NCI-H82 (cell line): ENCODE data around the gene RORB.
"Not testable (repeated sequence)": the region's sequence is repeated elsewhere in the genome, so short reads cannot be mapped to it uniquely, and the experiment has no call there.

ENCODE experiments used
- DNase-seq: peaks from one replicate; lab custom pipeline; 2025; lab: John Stamatoyannopoulos, UW

The RORB gene

DNA sequence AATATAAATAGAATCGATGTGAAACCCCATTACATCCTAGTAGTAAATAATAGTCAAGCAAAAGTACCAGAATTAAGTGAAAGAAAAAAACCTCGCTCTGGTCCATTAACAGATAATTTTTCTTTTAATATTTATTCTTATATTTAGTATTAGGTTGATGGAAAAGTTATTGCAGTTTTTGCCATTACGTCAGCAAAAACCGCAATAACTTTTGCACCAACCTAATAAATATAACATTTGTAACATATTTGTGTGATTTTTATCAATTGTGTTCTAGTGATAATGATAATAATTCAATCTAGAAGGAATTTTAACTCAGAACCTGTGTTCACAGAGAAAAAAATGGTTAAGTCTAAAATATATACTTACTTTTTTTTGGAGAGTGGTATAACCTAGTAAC, 16.1 kb downstream of the RORB start:
- no peak for DNase-seq

DNA sequence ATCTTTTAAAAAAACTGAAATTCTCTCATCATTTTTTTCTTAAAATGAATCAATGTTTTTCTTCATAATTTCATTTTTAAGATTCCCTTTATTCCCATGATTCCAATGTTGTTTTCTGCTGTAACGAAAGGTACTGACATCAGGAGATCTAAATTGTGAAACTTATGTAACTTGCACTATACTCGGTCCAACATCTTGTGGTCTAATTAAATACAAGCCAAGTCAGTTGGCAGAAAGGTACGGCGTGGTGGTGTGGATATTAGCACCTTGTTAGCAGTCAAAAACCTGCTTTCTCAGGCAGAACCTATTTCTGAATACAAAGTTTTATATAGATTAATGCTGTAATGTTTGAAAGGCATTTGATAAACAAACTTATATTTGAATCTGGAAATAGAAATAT, 20.1 kb downstream of the RORB start:
- DNase-seq: no peak

DNA sequence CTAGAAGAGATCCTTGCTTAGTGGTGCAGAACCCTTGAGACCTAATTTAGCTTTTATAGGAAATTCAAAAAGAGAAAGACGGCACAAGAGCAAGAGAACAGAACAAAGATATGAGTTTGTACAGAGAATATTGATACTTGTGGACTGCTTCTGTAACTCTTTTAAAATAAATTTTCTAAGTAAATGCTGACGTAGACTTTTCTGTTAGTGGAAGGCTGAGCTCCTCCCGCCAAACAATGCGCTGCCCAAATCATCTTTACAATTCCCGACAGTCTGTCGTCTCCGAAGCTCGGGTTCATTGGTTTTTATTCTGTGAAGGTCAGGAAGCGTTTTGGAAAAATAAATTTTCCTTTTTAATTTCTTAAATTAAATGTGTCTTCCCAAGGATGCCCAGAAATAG, 22.3 kb downstream of the RORB start:
- DNase-seq: no peak

DNA sequence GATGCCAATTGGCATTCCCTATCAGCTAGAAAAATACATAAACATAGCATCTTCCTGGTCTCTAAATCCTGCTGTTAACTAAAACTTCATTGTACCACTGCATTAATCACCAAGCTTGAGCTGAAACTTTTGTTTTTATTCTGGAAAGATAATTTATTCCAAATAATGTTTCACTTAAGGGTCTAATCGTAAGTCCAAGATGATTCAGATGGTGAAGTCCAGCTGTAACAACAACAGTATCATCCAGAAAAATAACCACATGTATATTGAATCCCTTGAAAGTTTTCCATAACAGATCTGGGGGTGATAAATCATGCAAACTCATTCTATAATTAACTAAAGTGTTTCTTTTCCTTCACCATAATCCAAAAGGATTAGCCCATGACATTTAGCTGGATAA, 23.9 kb downstream of the RORB start:
- peak; percentile 63 for DNase-seq

DNA sequence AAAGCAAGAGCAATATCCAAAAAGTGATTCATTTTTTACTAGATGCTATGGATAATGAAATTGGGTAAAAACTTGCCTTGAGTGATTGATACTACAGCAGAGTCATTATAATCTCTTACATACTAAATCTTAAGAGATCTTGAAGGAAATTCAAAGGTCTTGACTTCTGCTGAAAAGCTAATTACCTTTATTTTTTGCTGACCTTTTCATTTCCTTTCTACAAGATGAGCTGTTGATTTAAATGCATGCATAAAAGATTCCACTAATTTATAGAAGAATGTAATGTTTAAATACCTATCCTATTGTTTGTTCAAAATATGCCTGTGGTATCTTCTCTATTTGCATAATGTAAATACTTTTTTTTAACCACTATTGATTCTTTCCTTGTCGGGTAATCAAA, 27.2 kb downstream of the RORB start:
- DNase-seq: no peak

DNA sequence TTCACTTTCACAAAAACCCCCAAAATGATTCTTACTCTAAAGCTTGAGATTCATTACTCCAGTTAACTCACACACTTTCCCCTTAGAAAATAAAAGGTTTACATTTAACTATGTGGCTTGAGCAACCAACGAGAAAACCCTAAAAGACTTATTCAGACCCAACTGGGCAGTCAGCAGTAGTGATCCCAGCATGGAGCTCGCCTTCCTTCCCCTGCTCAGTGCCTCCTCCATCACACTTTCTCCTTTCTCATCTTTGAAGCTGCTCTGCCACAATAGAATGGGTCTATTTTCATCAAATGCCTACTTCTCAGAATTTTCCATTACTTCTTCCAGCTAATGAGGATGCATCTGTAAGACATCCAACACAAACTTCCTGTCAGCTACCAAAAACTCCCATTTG, 29.1 kb downstream of the RORB start:
- DNase-seq: no peak

DNA sequence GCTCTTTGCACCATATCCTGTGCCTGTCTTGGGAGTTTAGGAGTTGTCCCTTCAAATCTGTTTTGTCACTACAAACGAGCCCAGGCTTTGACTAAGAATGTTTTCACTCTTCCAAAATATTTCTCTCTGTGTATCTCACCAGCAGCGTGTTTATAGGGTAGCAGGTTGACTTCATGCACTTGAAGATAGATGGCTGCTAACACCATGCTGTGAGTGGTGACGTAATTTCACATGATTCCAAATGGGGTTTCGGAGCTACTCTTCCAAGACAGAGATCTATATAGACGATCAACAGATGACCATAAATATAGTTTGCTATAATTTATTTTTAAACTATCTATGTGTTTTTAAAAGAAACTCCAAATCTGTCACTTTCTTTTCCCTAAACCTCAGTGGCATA, 30.6 kb downstream of the RORB start:
- DNase-seq: no peak

DNA sequence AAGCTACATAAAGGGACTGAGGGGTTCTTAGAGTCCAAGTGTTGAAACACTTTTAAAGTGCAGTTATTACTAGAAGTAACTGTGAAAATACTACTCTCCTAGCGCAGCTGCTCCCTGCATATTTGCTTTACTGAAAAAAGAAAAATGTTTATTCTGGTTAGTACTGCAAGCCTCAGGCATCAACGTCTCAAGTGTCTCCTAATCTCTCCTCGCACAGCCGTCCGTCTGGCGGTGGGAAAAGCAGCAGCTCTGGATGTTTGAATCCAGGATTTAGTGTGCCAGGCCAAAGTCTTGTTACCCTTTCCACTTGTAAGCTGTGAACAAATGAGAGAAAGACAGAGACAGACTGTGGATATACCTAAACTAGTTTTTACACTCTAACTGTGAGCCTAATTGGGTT, 31.1 kb downstream of the RORB start:
- DNase-seq: peak; percentile 61

DNA sequence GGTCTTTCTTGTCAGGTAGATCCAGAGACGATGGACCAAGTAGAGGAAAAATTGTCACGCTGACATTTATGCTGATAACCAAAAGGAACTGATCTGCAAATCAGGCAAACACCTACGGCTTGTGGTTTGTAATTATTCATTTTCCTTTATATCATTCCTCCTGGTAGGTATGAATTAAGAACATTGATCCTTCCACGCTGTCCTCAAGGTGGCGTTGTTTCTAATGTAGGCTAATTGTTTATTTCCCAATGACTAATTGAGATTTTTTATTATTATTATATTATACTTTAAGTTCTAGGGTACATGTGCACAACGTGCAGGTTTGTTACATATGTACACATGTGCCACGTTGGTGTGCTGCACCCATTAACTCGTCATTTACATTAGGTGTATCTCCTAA, 33.3 kb downstream of the RORB start:
- not testable (repeated sequence) for DNase-seq

DNA sequence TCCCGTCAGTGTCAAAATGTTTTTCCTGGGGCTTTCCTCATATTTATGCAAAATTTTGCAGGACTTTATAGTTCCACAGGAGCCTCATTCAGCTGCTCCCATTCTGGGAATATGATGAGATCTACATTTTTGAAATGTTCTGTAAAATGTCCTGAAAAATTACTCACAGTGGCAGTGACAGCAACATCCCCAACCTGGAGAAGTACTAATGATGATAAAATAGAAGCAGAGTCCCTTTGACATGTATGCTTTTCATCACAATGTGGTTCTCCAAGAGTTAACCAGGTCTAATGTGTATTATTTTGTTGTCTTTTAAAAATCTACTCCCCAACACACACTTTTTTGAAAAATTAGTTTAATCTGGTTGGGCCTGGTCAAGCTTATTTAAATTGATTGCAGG, 36.1 kb downstream of the RORB start:
- no peak for DNase-seq

DNA sequence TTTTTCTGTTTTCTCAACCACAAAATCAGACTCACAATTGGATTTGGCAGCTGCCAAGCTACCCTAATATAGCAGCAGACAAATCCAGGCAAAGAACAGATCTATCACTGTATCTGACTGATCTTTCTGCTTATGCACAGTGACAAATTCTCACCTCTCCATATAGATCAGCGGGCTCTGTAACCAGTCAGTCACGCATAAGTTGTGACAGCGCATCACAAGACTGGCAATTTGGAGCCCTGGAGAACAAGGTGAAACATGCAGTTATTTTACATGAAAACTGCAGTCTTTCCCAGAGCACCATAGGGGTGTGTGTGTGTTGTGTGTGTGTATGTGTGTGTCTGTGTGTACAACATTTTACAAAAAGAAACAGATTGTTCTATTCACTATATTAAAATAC, 37.7 kb downstream of the RORB start:
- peak; percentile 46 for DNase-seq

DNA sequence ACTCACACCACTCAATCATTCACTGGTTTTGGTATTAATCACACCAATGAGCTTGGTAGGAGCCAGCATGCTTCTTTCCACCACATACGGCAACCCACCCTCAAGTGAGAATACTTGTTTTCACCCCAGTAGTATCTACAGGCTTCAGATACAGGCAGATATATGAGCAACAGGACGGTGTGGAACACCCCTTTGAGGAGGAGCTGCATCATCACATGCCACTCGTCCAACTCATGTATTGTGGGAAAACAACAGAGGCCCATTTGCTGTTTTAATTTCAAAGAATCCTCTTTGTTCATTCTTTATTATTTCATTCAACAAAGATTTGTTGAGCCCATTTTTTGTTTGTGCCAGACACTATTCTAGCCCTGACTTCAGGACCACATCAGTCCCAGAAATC, 46.0 kb downstream of the RORB start:
- no peak for DNase-seq

DNA sequence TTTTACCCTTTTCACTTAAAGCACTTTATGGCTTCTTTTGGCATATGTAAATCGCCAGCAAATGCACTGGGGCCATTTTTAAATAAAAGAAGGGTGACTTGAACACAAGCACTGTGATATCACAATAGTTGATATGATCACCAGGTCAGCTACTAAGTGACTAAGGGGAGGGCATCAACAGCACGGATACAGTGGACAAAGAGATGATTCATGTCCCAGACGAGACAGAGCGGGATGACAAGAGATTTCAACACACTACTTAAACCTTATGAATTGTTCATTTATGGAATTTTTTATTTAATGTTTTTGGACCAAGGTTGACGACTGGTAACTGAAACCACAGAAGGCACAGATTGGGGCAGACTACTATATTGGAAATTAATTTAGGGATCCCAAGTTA, 54.1 kb downstream of the RORB start:
- no peak for DNase-seq

DNA sequence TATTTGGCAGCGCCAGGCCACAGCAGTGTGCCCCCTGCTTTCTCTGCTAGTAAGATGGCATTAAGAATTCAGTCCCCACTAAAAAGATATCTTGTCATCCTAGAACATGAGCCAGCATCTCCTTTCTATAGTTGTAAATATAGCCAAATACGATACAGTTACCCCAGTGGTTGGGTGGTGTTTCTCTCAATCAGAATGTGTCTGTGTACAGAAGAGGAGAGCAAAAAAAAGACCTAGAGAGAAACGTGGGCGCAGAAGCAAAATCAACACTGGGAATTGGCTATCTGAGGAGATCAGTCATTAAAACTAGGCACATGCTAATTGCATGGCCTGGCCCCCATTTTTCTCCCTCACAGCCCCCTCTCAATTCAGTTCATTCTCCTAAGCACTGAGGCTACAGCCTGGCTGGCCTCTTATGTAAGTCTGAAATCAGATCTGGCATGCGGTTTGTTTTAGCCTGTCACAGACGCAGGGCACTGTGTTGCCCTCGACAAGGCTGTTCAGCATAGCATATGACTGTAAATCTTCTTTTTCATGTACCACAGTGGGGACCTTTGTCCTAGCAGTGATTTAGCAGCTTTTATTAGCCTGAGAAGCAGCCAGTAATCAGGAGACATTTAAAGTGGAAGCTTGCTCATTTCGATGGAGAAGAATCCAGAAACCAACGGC, 57.8 kb downstream of the RORB start:
- no peak for DNase-seq

DNA sequence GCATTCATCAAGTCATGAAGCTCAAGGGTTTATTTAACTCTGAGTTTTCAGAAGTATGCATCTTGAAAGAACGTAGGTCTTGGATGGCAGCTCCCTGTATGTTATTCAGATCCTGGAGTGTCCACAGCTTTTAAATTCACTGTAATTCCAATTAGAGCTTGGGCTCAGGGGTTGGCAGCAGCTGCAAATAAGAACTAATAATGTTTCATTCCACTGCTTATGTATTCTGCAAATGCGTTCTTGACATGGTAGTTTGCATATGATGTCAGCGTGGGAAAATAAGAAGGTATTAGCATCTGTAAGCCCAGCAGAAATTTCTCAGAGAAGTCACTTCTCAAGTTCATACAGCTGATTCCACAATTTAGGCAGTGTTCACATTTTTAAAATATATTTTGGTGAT, 58.4 kb downstream of the RORB start:
- no peak for DNase-seq

DNA sequence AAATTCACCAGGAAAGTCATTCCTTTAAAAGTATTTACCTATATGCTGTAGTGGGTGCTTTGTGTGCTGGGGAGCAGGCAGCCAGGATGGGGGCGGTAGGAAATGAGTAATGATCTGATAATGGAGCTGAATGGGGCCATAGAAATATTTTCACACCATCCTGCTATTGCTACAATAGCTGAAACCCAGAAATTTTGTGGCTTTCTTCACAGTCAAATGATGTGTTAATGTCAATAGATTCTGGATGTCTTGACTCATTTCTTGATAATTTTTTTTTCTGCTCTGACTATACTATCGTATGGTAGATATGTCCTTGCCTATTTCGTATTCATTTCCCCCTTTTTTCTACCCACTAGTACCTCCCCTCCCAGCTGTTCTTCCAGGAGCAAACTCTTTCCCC, 59.5 kb downstream of the RORB start:
- no peak for DNase-seq

DNA sequence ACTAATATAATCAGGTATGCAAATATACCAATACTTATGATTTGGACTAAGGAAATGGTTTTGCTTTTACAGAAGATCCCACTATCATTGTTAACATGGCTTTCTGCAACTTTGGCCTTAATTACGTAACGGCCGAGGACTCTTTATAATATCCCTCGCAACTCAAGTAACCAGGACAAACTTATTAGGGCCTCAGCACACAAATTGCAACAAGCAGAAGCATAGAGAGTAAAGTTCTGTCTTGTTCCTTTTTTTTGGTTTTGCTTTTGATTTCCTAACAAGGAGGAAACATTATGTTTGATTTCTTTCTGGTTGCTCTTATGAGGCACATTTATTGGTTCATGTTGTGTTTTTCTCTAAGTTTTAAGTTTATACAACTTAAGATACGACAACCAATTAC, 60.4 kb downstream of the RORB start:
- DNase-seq: no peak

DNA sequence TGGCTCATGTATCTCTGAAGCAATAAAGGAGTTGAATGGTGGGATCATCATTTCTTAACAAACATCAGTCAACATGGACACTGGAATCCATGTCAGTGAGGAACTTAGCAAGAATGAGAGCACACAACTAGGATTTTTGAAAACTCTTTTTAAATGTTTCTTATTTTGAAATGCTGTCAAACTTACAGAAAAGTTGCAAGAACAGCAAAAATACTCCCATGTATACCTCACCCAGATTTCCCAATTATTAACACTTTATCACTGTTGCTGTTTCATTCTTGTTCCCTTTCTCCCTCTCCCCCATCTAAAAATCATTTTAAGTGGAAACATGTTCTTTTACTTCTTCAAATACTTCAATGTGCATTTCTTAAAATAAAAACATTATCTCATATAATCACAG, 65.5 kb downstream of the RORB start:
- DNase-seq: no peak

DNA sequence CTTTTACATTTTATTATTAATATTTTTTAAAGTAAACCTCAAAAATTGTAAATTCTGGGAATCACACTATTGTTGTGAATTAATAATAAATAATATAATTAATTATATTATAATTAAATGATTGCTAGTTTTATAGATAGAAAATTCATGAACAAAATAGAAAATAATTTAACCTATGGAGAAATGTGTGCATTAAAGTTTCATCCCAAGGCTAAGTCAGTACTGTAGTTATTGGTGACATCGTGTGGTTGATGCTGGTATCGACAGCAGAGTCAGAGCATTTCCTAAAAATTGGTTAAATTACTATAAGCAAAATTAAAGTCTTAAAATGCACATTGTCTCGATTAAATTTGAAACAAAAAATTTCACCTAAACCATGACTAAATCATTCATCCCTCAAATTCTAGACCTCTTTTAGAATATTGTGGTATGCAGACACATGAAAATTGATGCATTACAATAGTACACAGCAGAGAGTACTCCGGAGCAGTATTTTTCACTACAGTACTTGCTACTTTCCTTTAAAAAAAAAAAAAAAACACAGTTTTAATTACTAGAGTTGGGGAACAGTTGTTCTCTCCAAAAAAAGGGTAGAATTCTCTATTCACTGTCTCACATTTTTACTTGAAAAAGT, 73.9 kb downstream of the RORB start:
- peak; percentile 57 for DNase-seq

DNA sequence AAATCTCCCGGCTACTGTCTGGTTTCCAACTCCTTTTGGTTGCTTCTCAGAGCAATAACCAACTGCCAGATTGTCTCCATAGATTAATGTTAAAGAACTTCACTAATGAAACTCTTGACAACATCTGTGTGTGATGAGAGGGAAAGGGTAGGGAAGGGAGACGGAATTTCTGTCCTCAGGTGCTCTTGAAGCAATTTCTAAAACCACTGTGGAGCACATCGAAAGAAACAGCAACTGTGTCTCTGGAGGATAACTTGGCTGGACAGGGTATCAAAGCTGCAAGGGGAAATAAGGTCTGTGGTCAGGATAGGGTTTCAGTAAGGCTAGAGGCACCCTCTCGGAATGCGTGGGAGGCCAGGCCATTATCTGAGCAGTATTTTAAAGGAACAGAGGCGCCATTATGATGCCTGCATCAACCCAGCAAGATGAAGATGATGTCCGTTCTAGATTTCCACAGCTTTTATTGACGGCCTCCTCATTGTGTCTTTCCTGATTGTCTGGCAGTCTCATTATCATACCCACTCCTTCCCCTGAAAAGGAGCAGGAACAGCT, 76.6 kb downstream of the RORB start:
- no peak for DNase-seq

DNA sequence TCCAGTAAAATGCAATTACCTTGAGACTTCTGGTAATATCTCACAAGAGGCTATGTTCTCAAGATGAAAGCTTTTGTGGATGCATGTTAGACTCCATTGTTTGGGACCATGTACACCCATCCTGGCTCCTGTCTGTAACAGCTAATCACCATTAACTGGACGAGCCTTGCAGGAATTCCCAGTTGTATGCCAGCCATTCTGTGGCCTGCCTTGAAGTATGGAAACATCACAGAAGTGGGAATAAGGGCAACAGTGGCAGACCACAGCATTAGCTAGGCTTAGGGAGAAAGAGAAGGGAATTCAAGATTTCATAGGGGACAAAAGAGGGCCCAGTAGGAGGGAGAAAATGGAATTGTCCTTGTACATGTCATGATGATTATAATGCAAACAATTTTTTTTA, 79.0 kb downstream of the RORB start:
- DNase-seq: no peak

DNA sequence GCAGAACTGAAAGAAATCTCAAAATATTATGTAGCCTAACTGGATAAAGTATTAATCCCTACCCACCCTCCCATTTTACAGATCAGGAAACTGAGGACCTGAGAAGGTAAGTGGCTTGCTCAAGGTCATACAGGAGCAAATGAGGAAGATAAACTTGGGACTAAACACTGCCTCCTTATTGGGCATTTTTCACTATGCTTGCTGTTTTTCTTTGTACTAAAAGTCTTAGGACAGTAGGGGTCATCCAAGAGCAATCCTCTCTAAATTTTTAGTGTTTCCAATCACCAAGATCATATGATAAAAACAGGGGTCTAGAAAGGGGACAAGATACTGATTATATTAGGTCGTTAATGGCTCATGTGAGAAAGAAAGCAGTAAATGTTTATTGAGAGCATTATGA, 80.8 kb downstream of the RORB start:
- DNase-seq: peak; percentile 22

DNA sequence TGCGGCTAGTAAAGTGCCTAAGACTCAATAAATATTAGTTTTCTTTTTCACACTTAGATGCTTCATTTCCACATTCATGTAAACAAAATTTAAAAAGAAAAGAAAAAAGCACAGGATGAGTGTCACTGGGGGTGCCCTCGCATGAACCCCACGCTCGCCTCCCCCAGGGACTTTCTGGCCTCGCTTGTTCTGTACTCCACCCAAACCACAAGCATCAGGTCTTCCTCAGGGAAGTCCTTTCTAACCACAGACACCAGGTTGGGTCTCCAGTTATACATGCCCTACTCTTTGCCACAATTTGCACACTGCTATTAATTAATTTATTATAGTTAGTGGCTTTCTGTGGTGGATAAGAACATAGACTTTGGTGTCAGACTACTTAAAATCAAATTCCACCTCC, 92.4 kb downstream of the RORB start:
- no peak for DNase-seq

DNA sequence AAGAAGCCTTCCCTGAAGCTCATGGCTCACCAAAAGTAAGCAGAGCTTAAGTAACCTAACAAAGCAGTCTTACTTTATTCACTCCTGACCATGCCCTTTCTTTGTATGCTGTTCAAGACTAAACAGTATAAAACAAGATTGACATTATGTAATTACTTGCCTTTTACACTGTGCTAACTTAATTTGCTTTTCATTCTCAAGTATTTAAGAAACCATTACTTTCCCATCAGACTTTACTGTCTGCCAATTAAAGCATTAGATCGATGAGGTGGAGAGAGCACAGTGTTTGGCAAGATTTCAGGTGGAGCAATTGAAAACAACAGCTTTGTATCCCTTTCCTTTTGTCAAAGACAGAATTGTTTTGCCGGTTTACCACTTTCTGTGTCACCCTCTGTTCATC, 98.2 kb downstream of the RORB start:
- DNase-seq: no peak
